ENCODE data around the gene SELENOM. TPM values are rescaled to one million over a fixed set of nuclear protein-coding genes. Genes with fewer than 3 reads are reported as not detected.

The SELENOM gene
- total RNA-seq, 1 donor from 2014 or later: 157 TPM

Other genes with a start within 250 kb of the SELENOM start
- gene MORC2, start 138.8 kb downstream of the SELENOM start, total RNA-seq: 39.7 and 45.9 TPM in 2 replicates
- gene TUG1, start 138.3 kb downstream of the SELENOM start, total RNA-seq: 107 and 121 TPM in 2 replicates
- 97.5 and 98.9 TPM in 2 replicates for gene SMTN, start 26.2 kb downstream of the SELENOM start, total RNA-seq
- 3.0 and 3.3 TPM in 2 replicates for gene INPP5J, start 15.4 kb upstream of the SELENOM start, total RNA-seq
- gene PLA2G3, start 32.9 kb upstream of the SELENOM start, total RNA-seq: not detected in 2 replicates
- 28.9 and 29.3 TPM in 2 replicates for gene RNF185, start 52.6 kb upstream of the SELENOM start, total RNA-seq
- gene LIMK2, start 104.7 kb upstream of the SELENOM start, total RNA-seq: 128 and 136 TPM in 2 replicates
- gene PIK3IP1, start 184.9 kb upstream of the SELENOM start, total RNA-seq: 21.4 and 22.3 TPM in 2 replicates
- 20.1 and 24.0 TPM in 2 replicates for gene PATZ1, start 238.8 kb upstream of the SELENOM start, total RNA-seq